GM10266 (cell line): Measurements from ENCODE around the gene TMEM9.

Source experiments
- DNase-seq: peaks from one replicate; pipeline ENCODE4 v3.0.0; 2012; ENCODE audit errors: extremely low spot score
- CTCF ChIP-seq: IDR thresholded peaks from 2 replicates; pipeline ENCODE4 v1.5.1; 2012; ENCODE audit warnings: mild to moderate bottlenecking, low read depth; ENCODE audit not compliant: control insufficient read depth, insufficient read depth; ENCODE audit errors: missing control alignments

Gene TMEM9

GRCh38 chr1:201189085-201189484, 34.8 kb upstream of the TMEM9 start:
- TF ChIP-seq CTCF, result no peak
- DNase-seq, result no peak

- no peak for DNase-seq
Measured at GRCh38 chr1:201186192-201186591, 31.9 kb upstream of the TMEM9 start.

GRCh38 chr1:201185527-201186128, 31.4 kb upstream of the TMEM9 start:
- no peak for DNase-seq
- TF ChIP-seq CTCF, result no peak

More at GRCh38 chr1:201186192-201186591, 31.9 kb upstream of the TMEM9 start:
- no peak for TF ChIP-seq CTCF

- no peak for TF ChIP-seq CTCF
- DNase-seq, result no peak
Measured at GRCh38 chr1:201185123-201185453, 30.8 kb upstream of the TMEM9 start.

DNA sequence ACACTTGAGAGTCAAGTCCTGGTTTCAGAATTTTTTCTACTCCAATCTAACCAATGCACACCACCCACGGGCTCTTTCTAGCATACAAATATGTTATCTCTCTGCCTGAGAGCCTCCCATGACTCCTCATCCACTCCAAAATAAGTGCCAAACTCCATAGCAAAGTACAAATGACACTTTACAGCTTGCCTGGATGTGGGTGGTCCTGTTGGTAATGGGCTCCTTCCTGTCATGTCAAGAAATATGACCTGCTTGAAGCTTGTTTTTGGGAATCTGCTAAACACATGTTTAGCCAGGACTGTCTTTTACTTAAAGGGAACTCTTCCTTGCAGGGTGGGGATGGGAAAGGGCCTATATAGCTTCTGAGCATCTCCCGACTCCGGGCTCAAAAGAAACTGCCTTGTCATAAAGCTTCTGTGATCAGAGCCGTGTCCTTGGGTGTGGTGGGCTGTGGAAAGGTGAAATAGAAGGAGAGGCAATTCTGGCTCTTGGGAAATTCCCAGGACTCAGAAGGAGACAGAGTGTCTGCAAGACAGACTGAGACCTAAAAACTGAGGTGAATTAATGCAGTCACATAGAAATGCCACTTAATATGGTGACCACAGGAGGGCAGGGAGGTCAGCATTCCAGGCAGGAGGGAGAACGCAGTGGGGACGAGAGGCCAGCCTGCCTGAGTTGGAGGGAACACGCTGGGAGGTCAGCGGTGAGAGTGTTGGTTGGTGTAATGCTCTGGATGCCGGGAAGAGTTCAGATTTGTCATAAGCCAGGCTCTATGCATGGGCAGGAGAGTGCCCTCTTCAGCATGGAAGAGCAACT, 30.2 kb upstream of the TMEM9 start:
- DNase-seq, result peak; percentile 23
- TF ChIP-seq CTCF, result peak; percentile 32

DNA sequence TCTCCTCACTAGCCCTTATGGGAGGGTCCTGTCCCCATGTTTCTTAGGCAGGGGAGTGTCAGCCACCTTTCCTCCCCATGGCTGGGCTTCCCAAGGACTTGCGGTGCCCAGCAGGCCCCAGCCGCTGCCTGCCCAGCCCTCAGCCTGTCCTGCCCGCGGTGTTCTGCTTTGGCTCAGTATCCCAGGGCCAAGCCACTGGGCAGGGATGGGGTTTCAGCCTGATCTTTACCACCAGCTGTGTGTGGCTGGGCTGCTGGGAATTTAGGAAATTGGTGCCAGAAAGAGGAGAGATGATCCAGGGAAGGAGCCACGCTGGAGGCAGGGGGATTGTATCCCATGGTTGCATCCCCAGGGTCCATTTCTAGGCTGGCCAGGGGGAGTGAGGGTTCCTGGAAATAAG, 29.5 kb upstream of the TMEM9 start:
- DNase-seq, result no peak
- TF ChIP-seq CTCF, result no peak

DNA sequence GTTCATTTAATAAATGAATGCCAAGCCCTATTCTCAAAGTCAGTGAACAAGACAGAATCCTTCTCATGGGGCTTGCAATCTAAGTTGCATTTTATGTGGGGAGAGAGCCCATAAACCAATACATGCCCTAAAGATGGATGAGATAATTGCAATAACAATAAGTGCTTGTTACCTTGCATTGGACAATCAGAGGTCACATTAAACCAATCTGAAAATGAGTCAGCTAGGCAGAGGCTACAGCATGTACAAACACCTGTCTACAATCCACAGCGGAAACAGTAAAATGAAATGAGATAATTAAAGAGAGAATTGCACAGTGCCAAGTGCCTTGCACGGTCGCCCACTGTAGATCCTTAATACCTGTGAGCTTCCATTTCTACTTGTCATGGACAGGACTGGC, 28.9 kb upstream of the TMEM9 start:
- TF ChIP-seq CTCF, result no peak
- DNase-seq, result no peak
